Upper lobe of left lung (tissue), 6 donors: Measurements from ENCODE around the gene TMEM116. TPM values are rescaled to one million over a fixed set of nuclear protein-coding genes. Genes with fewer than 3 reads are reported as not detected.

Experiments
- ATAC-seq, 2 donors: fragments of 200-7000 bp; cut with Tn5 transposase; one replicate each; pipeline ENCODE4 v1.9.1; 2022; ENCODE audit warnings: mild to moderate bottlenecking in 2 of 2, moderate library complexity in 2 of 2; ENCODE audit not compliant: low FRiP score in 2 of 2
- DNase-seq, 2 donors: peaks; one replicate each; pipeline ENCODE4 v3.0.0-alpha.2; 2019 to 2020
- H3K27ac ChIP-seq, 4 donors: fragments of 200-600 bp; sonication (generic); one replicate each; pipeline ENCODE4 v1.5.1; 2016 to 2019
- H3K27me3 ChIP-seq, 4 donors: fragments of 200-600 bp; sonication (generic); one replicate each; pipeline ENCODE4 v1.5.1; 2017 to 2019
- H3K36me3 ChIP-seq, 4 donors: fragments of 200-600 bp; sonication (generic); one replicate each; pipeline ENCODE4 v1.5.1; 2016 to 2019
- H3K4me1 ChIP-seq, 4 donors: fragments of 200-600 bp; sonication (generic); one replicate each; pipeline ENCODE4 v1.5.1; 2018 to 2019
- H3K4me3 ChIP-seq, 4 donors: fragments of 200-600 bp; sonication (generic); one replicate each; pipeline ENCODE4 v1.5.1; 2017 to 2019; ENCODE audit warnings: mild to moderate bottlenecking in 2 of 4, moderate library complexity in 1 of 4
- H3K9me3 ChIP-seq, 4 donors: fragments of 200-600 bp; sonication (generic); one replicate each; pipeline ENCODE4 v1.5.1; 2018 to 2019
- EP300 ChIP-seq, 4 donors: sonication (generic); formaldehyde crosslinking; IDR thresholded peaks; one replicate each; pipeline ENCODE4 v1.5.1; 2017; ENCODE audit warnings: antibody characterized with exemption in 4 of 4, control low read depth in 2 of 4
- POLR2A ChIP-seq, 4 donors: fragments of 450-650 bp; IDR thresholded peaks; one replicate each; pipeline ENCODE4 v1.5.1; 2016 to 2017; ENCODE audit warnings: antibody characterized with exemption in 4 of 4, mild to moderate bottlenecking in 2 of 4
- POLR2AphosphoS5 ChIP-seq, 2 donors: sonication (generic); formaldehyde crosslinking; IDR thresholded peaks; one replicate each; pipeline ENCODE4 v1.5.1; 2017; ENCODE audit warnings: antibody characterized with exemption in 2 of 2
- WGBS, 2 donors: methylation state at CpG; one replicate each; pipeline ENCODE4 v1.1.5; 2017 to 2018; 5-methylcytosine and 5-hydroxymethylcytosine counted together
- total RNA-seq, 6 donors: library from RNA; depleted of rRNA in 4 of 6; stranded (reverse); fragments of >200 nt in 4 of 6; gene quantifications; one replicate each; pipeline versions ENCODE4 v1.1.0 to v1.2.1, GENCODE V29; 2016 to 2021
- TF ChIP-seq, protein P1 (sequence below), 6 experiments: fragments of 450-650 bp in 4 of 6; fragments of 200-600 bp in 2 of 6; sonication (generic) in 2 of 6; IDR thresholded peaks; one replicate each; pipeline ENCODE4 v1.5.1; 2016 to 2019; ENCODE audit warnings: antibody characterized with exemption in 6 of 6
- donor health status: DM: no; HTN: no; CAD: no; lungs with moderate emphysema.
- donor health status: DM: no; HTN: yes; CAD: no; lungs with severe emphysema.

The TMEM116 gene
- total RNA-seq, 6 donors from 2014 or later = 14.8 to 41.9 (median 21.2) TPM

DNA sequence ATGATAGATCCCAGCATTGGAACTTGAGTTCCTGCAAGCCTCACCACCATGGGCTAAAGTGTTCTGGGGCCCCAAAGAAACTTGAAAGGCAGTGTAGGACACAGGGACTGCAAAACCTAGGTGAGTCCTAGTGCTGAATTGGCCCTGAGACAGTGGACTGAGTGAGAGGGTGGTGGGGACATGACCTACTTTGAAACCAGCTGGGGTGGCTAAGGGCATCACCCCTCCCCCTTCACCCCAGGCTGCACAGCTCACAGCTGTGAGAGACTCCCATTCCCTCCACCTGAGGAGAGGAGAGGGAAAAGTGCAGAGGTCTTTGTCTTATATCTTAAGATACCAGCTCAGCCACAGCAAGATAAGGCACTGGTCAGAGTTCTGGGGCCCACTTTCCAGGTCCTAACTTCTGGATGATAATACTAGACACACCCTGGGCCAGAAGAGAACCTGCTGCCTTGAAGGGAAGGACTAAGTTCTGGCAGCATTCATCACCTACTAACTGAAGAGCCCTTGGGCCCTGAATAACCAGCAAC is 108.5 kb downstream of the TMEM116 start:
- no peak for TF ChIP-seq POLR2AphosphoS5 (IDR thresholded peaks at IDR 0.05)
- no peak for TF ChIP-seq EP300 (IDR thresholded peaks at IDR 0.05)
- TF ChIP-seq, protein P1, sequence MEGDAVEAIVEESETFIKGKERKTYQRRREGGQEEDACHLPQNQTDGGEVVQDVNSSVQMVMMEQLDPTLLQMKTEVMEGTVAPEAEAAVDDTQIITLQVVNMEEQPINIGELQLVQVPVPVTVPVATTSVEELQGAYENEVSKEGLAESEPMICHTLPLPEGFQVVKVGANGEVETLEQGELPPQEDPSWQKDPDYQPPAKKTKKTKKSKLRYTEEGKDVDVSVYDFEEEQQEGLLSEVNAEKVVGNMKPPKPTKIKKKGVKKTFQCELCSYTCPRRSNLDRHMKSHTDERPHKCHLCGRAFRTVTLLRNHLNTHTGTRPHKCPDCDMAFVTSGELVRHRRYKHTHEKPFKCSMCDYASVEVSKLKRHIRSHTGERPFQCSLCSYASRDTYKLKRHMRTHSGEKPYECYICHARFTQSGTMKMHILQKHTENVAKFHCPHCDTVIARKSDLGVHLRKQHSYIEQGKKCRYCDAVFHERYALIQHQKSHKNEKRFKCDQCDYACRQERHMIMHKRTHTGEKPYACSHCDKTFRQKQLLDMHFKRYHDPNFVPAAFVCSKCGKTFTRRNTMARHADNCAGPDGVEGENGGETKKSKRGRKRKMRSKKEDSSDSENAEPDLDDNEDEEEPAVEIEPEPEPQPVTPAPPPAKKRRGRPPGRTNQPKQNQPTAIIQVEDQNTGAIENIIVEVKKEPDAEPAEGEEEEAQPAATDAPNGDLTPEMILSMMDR (IDR thresholded peaks at IDR 0.05) = no peak
- TF ChIP-seq POLR2A (IDR thresholded peaks at IDR 0.05) = no peak

DNA sequence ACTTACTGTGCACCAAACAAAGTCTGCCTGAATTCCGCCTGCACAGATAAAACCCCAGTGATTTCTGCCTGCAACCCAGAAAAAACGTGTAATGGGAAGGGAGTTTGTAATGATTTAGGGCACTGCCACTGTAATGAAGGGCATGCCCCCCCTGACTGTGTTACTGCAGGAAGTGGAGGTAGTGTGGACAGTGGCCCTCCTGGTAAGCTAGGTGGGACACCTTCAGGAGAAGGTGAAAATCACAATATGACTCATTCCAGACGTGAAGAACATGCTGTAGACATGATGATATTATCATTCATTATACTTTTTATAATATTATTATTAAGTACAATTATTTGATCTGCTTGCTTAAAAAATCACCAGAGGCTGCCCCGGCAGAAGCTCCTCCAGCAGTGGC is 111.8 kb downstream of the TMEM116 start:
- TF ChIP-seq EP300 (IDR thresholded peaks at IDR 0.05) (no peak), POLR2A (IDR thresholded peaks at IDR 0.05) (no peak)
- TF ChIP-seq, protein P1 (IDR thresholded peaks at IDR 0.05) = no peak
- DNase-seq (no peak), ATAC-seq (no peak)
- no peaks in the 10 kb centered on the region for H3K27me3 ChIP-seq
- peaks cover 0 to 32% (median 1%) of the 10 kb centered on the region in 4 donors for H3K36me3 ChIP-seq
- H3K27ac ChIP-seq = no peak overlapping the region
- no peaks in the 10 kb centered on the region for H3K4me1 ChIP-seq
- 80 to 89% methylated on average over 4 of the region's 4 CpGs for WGBS, 2 donors
- H3K9me3 ChIP-seq = no peaks in the 10 kb centered on the region
- no peak overlapping the region for H3K4me3 ChIP-seq

More for the DNA sequence above, 108.5 kb downstream of the TMEM116 start:
- H3K27me3 ChIP-seq = no peaks in the 10 kb centered on the region
- no peaks in the 10 kb centered on the region for H3K4me1 ChIP-seq
- ATAC-seq (peak in 1 of 2 donors; percentile 57), DNase-seq (no peak)
- H3K4me3 ChIP-seq = no peak overlapping the region
- H3K36me3 ChIP-seq = peaks cover 0 to 13% (median 0%) of the 10 kb centered on the region in 4 donors
- no peak overlapping the region for H3K27ac ChIP-seq
- peaks cover 0 to 4% (median 0%) of the 10 kb centered on the region in 4 donors for H3K9me3 ChIP-seq

DNA sequence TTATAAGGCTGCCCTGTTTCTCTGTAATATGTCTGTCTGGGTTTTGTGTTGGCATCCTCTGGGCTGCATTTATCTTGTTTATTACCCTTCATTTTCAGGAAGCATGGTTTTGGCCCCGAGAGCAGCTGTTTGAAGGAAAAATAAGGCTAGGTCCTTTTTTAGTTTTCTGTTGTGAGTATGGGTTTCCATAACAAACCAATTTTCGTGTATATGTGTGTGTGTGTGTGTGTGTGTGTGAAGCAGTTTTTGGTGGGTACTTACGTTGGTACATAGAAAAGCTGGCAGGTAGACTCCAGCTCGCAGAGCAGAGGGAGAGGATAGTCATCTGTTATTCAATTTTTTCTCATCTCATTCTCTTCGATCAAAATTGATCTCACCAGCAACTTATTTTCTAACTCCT is 118.4 kb downstream of the TMEM116 start:
- no peak for ATAC-seq
- Histone ChIP-seq H3K4me3 (no peak overlapping the region), H3K36me3 (peaks cover 2 to 84% (median 34%) of the 10 kb centered on the region in 4 donors), H3K4me1 (no peaks in the 10 kb centered on the region), H3K9me3 (no peaks in the 10 kb centered on the region), H3K27me3 (no peaks in the 10 kb centered on the region), H3K27ac (no peak overlapping the region)
- DNase-seq = no peak
- no peak for TF ChIP-seq POLR2A (IDR thresholded peaks at IDR 0.05)
- TF ChIP-seq, protein P1 (IDR thresholded peaks at IDR 0.05) = no peak
- no peak for TF ChIP-seq EP300 (IDR thresholded peaks at IDR 0.05)
- no peak for TF ChIP-seq POLR2AphosphoS5 (IDR thresholded peaks at IDR 0.05)
- WGBS, 2 donors = 78 to 80% methylated on average over 5 of the region's 5 CpGs

DNA sequence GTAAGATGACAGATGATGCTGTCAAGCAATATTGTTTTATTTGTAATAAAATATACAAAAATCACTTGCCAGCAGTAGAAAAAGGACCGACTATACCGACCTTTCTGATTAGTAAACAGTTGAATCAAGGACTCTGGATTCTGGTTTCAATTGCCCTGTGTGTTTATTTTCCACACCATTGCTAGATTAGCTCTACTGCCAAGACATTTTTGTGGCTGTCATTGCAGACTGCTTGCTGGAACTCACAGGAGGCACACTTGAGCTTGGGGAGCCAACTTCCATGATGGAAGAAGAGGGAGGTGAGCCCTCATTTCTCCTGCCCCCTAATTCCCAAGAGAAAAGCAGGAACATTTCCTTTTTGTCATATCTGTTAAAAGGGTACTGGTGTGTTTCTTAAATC is 119.7 kb downstream of the TMEM116 start:
- Histone ChIP-seq H3K27ac (no peak overlapping the region), H3K4me3 (no peak overlapping the region), H3K4me1 (no peaks in the 10 kb centered on the region), H3K9me3 (no peaks in the 10 kb centered on the region), H3K36me3 (peaks cover 6 to 86% (median 40%) of the 10 kb centered on the region in 4 donors), H3K27me3 (no peaks in the 10 kb centered on the region)
- ATAC-seq = no peak
- TF ChIP-seq POLR2AphosphoS5 (IDR thresholded peaks at IDR 0.05) (no peak), POLR2A (IDR thresholded peaks at IDR 0.05) (no peak), EP300 (IDR thresholded peaks at IDR 0.05) (no peak)
- TF ChIP-seq, protein P1 (IDR thresholded peaks at IDR 0.05) = no peak
- 39 to 63% methylated on average over 2 of the region's 2 CpGs for WGBS, 2 donors
- no peak for DNase-seq
